ENCODE data around the gene SMIM3.

- no peak for TF ChIP-seq POLR2A (IDR thresholded peaks at IDR 0.05; ENCODE audit: extremely low read depth, insufficient read length)
- no peak for TF ChIP-seq CTCF (IDR thresholded peaks at IDR 0.05; ENCODE audit: low read depth, low read length)
Measured at GRCh38 chr5:150780187-150780692, 1.7 kb downstream of the SMIM3 start.

Measured in NB4 (cell line).